Measurements from ENCODE around the gene MAP7.

Gene MAP7

GRCh38 chr6:136579800-136580199, 29.6 kb upstream of the MAP7 start:
- CTCF ChIA-PET, result interaction anchor here (2.0 to 2.4 kb wide), 3 partner anchors 10 to 64 kb away, joined by 5 to 11 read pairs (median 7); no protein-coding TSS in a partner anchor
- Histone ChIP-seq H3K27ac (ENCODE audit: insufficient read depth in 1 of 2, low read depth in 1 of 2, low read length in 2 of 2, poor library complexity in 1 of 2, severe bottlenecking in 2 of 2) (no peak overlapping the region), H3K27me3 (replicated peaks in 2 of 5; ENCODE audit: control insufficient read depth in 4 of 5, insufficient read depth in 5 of 5, low read length in 4 of 5) (no peaks in the 10 kb centered on the region), H3K4me1 (ENCODE audit: control extremely low read depth in 1 of 4, control insufficient read depth in 4 of 4, insufficient read depth in 4 of 4, low read length in 3 of 4) (peaks cover 0 to 5% (median 2%) of the 10 kb centered on the region in 4 experiments), H3K4me3 (ENCODE audit: control insufficient read depth in 1 of 7, extremely low read depth in 1 of 7, insufficient read depth in 4 of 7, low read depth in 2 of 7, low read length in 6 of 7) (no peak overlapping the region), H3K36me3 (ENCODE audit: control insufficient read depth in 4 of 4, insufficient read depth in 4 of 4, low read length in 3 of 4) (peaks cover 14 to 71% (median 36%) of the 10 kb centered on the region in 4 experiments), H3K9me3 (ENCODE audit: control extremely low read depth in 1 of 5, control insufficient read depth in 4 of 5, insufficient read depth in 2 of 5, low read depth in 1 of 5, low read length in 4 of 5) (no peaks in the 10 kb centered on the region)
- POLR2A ChIA-PET, result no interaction called here
- WGBS (ENCODE audit: insufficient coverage), result 100% methylated on average over 1 of the region's 2 CpGs
- DNase-seq, result no peak

GRCh38 chr6:136576821-136577220, 26.6 kb upstream of the MAP7 start:
- no peaks in the 10 kb centered on the region for H3K4me1 ChIP-seq (ENCODE audit: control extremely low read depth in 1 of 4, control insufficient read depth in 4 of 4, insufficient read depth in 4 of 4, low read length in 3 of 4)
- POLR2A ChIA-PET, result no interaction called here
- no peak overlapping the region for H3K4me3 ChIP-seq (ENCODE audit: control insufficient read depth in 1 of 7, extremely low read depth in 1 of 7, insufficient read depth in 4 of 7, low read depth in 2 of 7, low read length in 6 of 7)
- CTCF ChIA-PET, result no interaction called here
- 100% methylated on average over 1 of the region's 6 CpGs for WGBS (ENCODE audit: insufficient coverage)
- peaks cover 23 to 78% (median 36%) of the 10 kb centered on the region in 4 experiments for H3K36me3 ChIP-seq (ENCODE audit: control insufficient read depth in 4 of 4, insufficient read depth in 4 of 4, low read length in 3 of 4)
- no peak overlapping the region for H3K27ac ChIP-seq (ENCODE audit: insufficient read depth in 1 of 2, low read depth in 1 of 2, low read length in 2 of 2, poor library complexity in 1 of 2, severe bottlenecking in 2 of 2)
- DNase-seq, result no peak
- H3K9me3 ChIP-seq (ENCODE audit: control extremely low read depth in 1 of 5, control insufficient read depth in 4 of 5, insufficient read depth in 2 of 5, low read depth in 1 of 5, low read length in 4 of 5), result peaks cover 0 to 7% (median 1%) of the 10 kb centered on the region in 5 experiments
- no peaks in the 10 kb centered on the region for H3K27me3 ChIP-seq (replicated peaks in 2 of 5; ENCODE audit: control insufficient read depth in 4 of 5, insufficient read depth in 5 of 5, low read length in 4 of 5)

- no peak for DNase-seq
- Histone ChIP-seq H3K4me1 (ENCODE audit: control extremely low read depth in 1 of 4, control insufficient read depth in 4 of 4, insufficient read depth in 4 of 4, low read length in 3 of 4) (peaks cover 11 to 27% (median 17%) of the 10 kb centered on the region in 4 experiments), H3K27me3 (replicated peaks in 2 of 5; ENCODE audit: control insufficient read depth in 4 of 5, insufficient read depth in 5 of 5, low read length in 4 of 5) (no peaks in the 10 kb centered on the region), H3K9me3 (ENCODE audit: control extremely low read depth in 1 of 5, control insufficient read depth in 4 of 5, insufficient read depth in 2 of 5, low read depth in 1 of 5, low read length in 4 of 5) (peaks cover 6 to 20% (median 9%) of the 10 kb centered on the region in 5 experiments), H3K4me3 (ENCODE audit: control insufficient read depth in 1 of 7, extremely low read depth in 1 of 7, insufficient read depth in 4 of 7, low read depth in 2 of 7, low read length in 6 of 7) (no peak overlapping the region), H3K27ac (ENCODE audit: insufficient read depth in 1 of 2, low read depth in 1 of 2, low read length in 2 of 2, poor library complexity in 1 of 2, severe bottlenecking in 2 of 2) (no peak overlapping the region), H3K36me3 (ENCODE audit: control insufficient read depth in 4 of 4, insufficient read depth in 4 of 4, low read length in 3 of 4) (peaks cover 14 to 41% (median 22%) of the 10 kb centered on the region in 4 experiments)
- ChIA-PET POLR2A (no interaction called here), CTCF (no interaction called here)
Observed at GRCh38 chr6:136571496-136571895, 21.3 kb upstream of the MAP7 start.

GRCh38 chr6:136571065-136571464, 20.8 kb upstream of the MAP7 start:
- H3K4me3 ChIP-seq (ENCODE audit: control insufficient read depth in 1 of 7, extremely low read depth in 1 of 7, insufficient read depth in 4 of 7, low read depth in 2 of 7, low read length in 6 of 7), result no peak overlapping the region
- WGBS (ENCODE audit: insufficient coverage), result 95% methylated on average over 3 of the region's 5 CpGs
- peak in 2 of 3 donors; percentile 29 to 36 for DNase-seq
- CTCF ChIA-PET, result no interaction called here
- peaks cover 14 to 36% (median 20%) of the 10 kb centered on the region in 4 experiments for H3K36me3 ChIP-seq (ENCODE audit: control insufficient read depth in 4 of 4, insufficient read depth in 4 of 4, low read length in 3 of 4)
- H3K4me1 ChIP-seq (ENCODE audit: control extremely low read depth in 1 of 4, control insufficient read depth in 4 of 4, insufficient read depth in 4 of 4, low read length in 3 of 4), result peaks cover 11 to 31% (median 21%) of the 10 kb centered on the region in 4 experiments
- POLR2A ChIA-PET, result no interaction called here
- H3K27me3 ChIP-seq (replicated peaks in 2 of 5; ENCODE audit: control insufficient read depth in 4 of 5, insufficient read depth in 5 of 5, low read length in 4 of 5), result no peaks in the 10 kb centered on the region
- H3K9me3 ChIP-seq (ENCODE audit: control extremely low read depth in 1 of 5, control insufficient read depth in 4 of 5, insufficient read depth in 2 of 5, low read depth in 1 of 5, low read length in 4 of 5), result peaks cover 6 to 20% (median 9%) of the 10 kb centered on the region in 5 experiments
- H3K27ac ChIP-seq (ENCODE audit: insufficient read depth in 1 of 2, low read depth in 1 of 2, low read length in 2 of 2, poor library complexity in 1 of 2, severe bottlenecking in 2 of 2), result no peak overlapping the region

- ChIA-PET CTCF (interaction anchor here (1.2 to 9.1 kb wide), 2 partner anchors 11 to 17 kb away, joined by 5 to 89 read pairs; partner anchors contain the start of gene MAP7), POLR2A (no interaction called here)
- no peak for DNase-seq
- Histone ChIP-seq H3K27me3 (replicated peaks in 2 of 5; ENCODE audit: control insufficient read depth in 4 of 5, insufficient read depth in 5 of 5, low read length in 4 of 5) (no peaks in the 10 kb centered on the region), H3K27ac (ENCODE audit: insufficient read depth in 1 of 2, low read depth in 1 of 2, low read length in 2 of 2, poor library complexity in 1 of 2, severe bottlenecking in 2 of 2) (no peak overlapping the region), H3K9me3 (ENCODE audit: control extremely low read depth in 1 of 5, control insufficient read depth in 4 of 5, insufficient read depth in 2 of 5, low read depth in 1 of 5, low read length in 4 of 5) (peaks cover 2 to 20% (median 9%) of the 10 kb centered on the region in 5 experiments), H3K36me3 (ENCODE audit: control insufficient read depth in 4 of 4, insufficient read depth in 4 of 4, low read length in 3 of 4) (peaks cover 6 to 14% (median 8%) of the 10 kb centered on the region in 4 experiments), H3K4me3 (ENCODE audit: control insufficient read depth in 1 of 7, extremely low read depth in 1 of 7, insufficient read depth in 4 of 7, low read depth in 2 of 7, low read length in 6 of 7) (no peak overlapping the region), H3K4me1 (ENCODE audit: control extremely low read depth in 1 of 4, control insufficient read depth in 4 of 4, insufficient read depth in 4 of 4, low read length in 3 of 4) (peaks cover 24 to 61% (median 47%) of the 10 kb centered on the region in 4 experiments)
- 86% methylated on average over 2 of the region's 3 CpGs for WGBS (ENCODE audit: insufficient coverage)
Observed at GRCh38 chr6:136568129-136568528, 17.9 kb upstream of the MAP7 start.

- peak in 1 of 3 donors; percentile 39 for DNase-seq
- ChIA-PET CTCF (interaction anchor here (0.8 to 9.1 kb wide), 5 partner anchors 12 to 21 kb away, joined by 3 to 89 read pairs (median 5); partner anchors contain the start of gene MAP7), POLR2A (interaction anchor here (0.7 kb wide), 1 partner anchor 16 kb away, joined by 3 read pairs; no protein-coding TSS in a partner anchor)
- 95% methylated on average over 3 of the region's 4 CpGs for whole genome bisulfite sequencing (ENCODE audit: insufficient coverage)
- peaks cover 29 to 65% (median 51%) of the 10 kb centered on the region in 4 experiments for H3K4me1 ChIP-seq (ENCODE audit: control extremely low read depth in 1 of 4, control insufficient read depth in 4 of 4, insufficient read depth in 4 of 4, low read length in 3 of 4)
- H3K9me3 ChIP-seq (ENCODE audit: control extremely low read depth in 1 of 5, control insufficient read depth in 4 of 5, insufficient read depth in 2 of 5, low read depth in 1 of 5, low read length in 4 of 5), result peaks cover 2 to 19% (median 9%) of the 10 kb centered on the region in 5 experiments
- H3K27me3 ChIP-seq (replicated peaks in 2 of 5; ENCODE audit: control insufficient read depth in 4 of 5, insufficient read depth in 5 of 5, low read length in 4 of 5), result no peaks in the 10 kb centered on the region
- peak overlapping the region in 1 of 7 experiments; percentile 23 for H3K4me3 ChIP-seq (ENCODE audit: control insufficient read depth in 1 of 7, extremely low read depth in 1 of 7, insufficient read depth in 4 of 7, low read depth in 2 of 7, low read length in 6 of 7)
- no peak overlapping the region for H3K27ac ChIP-seq (ENCODE audit: insufficient read depth in 1 of 2, low read depth in 1 of 2, low read length in 2 of 2, poor library complexity in 1 of 2, severe bottlenecking in 2 of 2)
- peaks cover 2 to 9% (median 7%) of the 10 kb centered on the region in 4 experiments for H3K36me3 ChIP-seq (ENCODE audit: control insufficient read depth in 4 of 4, insufficient read depth in 4 of 4, low read length in 3 of 4)
Observed at GRCh38 chr6:136567688-136568087, 17.5 kb upstream of the MAP7 start.

GRCh38 chr6:136566851-136567250, 16.6 kb upstream of the MAP7 start:
- CTCF ChIA-PET, result interaction anchor here (0.8 to 9.1 kb wide), 5 partner anchors 11 to 22 kb away, joined by 3 to 89 read pairs (median 8); partner anchors contain the start of gene MAP7
- peak; percentile 60 to 92 (median 86) for DNase-seq
- WGBS (ENCODE audit: insufficient coverage), result no CpG with 5 or more reads among the region's 2 CpGs
- no peaks in the 10 kb centered on the region for H3K27me3 ChIP-seq (replicated peaks in 2 of 5; ENCODE audit: control insufficient read depth in 4 of 5, insufficient read depth in 5 of 5, low read length in 4 of 5)
- peak overlapping the region; percentile 34 to 78 for H3K27ac ChIP-seq (ENCODE audit: insufficient read depth in 1 of 2, low read depth in 1 of 2, low read length in 2 of 2, poor library complexity in 1 of 2, severe bottlenecking in 2 of 2)
- POLR2A ChIA-PET, result interaction anchor here (0.7 kb wide), 1 partner anchor 17 kb away, joined by 3 read pairs; no protein-coding TSS in a partner anchor
- peaks cover 2 to 8% (median 7%) of the 10 kb centered on the region in 4 experiments for H3K36me3 ChIP-seq (ENCODE audit: control insufficient read depth in 4 of 4, insufficient read depth in 4 of 4, low read length in 3 of 4)
- H3K4me3 ChIP-seq (ENCODE audit: control insufficient read depth in 1 of 7, extremely low read depth in 1 of 7, insufficient read depth in 4 of 7, low read depth in 2 of 7, low read length in 6 of 7), result peak overlapping the region in 2 of 7 experiments; percentile 22 to 23
- peaks cover 2 to 18% (median 9%) of the 10 kb centered on the region in 5 experiments for H3K9me3 ChIP-seq (ENCODE audit: control extremely low read depth in 1 of 5, control insufficient read depth in 4 of 5, insufficient read depth in 2 of 5, low read depth in 1 of 5, low read length in 4 of 5)
- H3K4me1 ChIP-seq (ENCODE audit: control extremely low read depth in 1 of 4, control insufficient read depth in 4 of 4, insufficient read depth in 4 of 4, low read length in 3 of 4), result peaks cover 35 to 73% (median 58%) of the 10 kb centered on the region in 4 experiments

All from common myeloid progenitor, CD34-positive (primary cell).